PC-3 (cell line): ENCODE data around the gene KRTAP12-3. TPM values are rescaled to one million over a fixed set of nuclear protein-coding genes. Genes with fewer than 3 reads are reported as not detected.
A peak's percentile ranks its signal among the peaks of the same experiment; 100 is the strongest.

Source experiments
- ATAC-seq: fragments of 200-7000 bp; cut with Tn5 transposase; 2 replicates; pipeline ENCODE4 v1.9.1; 2020; ENCODE audit warnings: mild to moderate bottlenecking, moderate library complexity
- BruUV-seq: library from RNA; stranded (reverse); fragments of 400-500 nt; replicated peaks from 2 replicates; lab custom pipeline; 2021; lab: Mats Ljungman, UMichigan
- CTCF ChIA-PET: fragments of 300-600 bp; sonication (Branson Sonifier 250); formaldehyde crosslinking; loops from one replicate; lab custom pipeline; 2022; ENCODE audit warnings: antibody characterized with exemption; lab: Charles Lee
- POLR2A ChIA-PET: fragments of 300-600 bp; sonication (Branson Sonifier 250); formaldehyde crosslinking; loops from one replicate; lab custom pipeline; 2022; ENCODE audit warnings: antibody characterized with exemption; ENCODE audit not compliant: unreplicated experiment; lab: Charles Lee
- DNase-seq: peaks from one replicate; pipeline ENCODE4 v3.0.0-alpha.2; 2015
- H2AFZ ChIP-seq: fragments of 300-600 bp; sonication (generic); 2 replicates; pipeline ENCODE4 v1.6.0; 2016; ENCODE audit warnings: antibody characterized with exemption, low read length
- H3F3A ChIP-seq: fragments of 300-600 bp; sonication (generic); one replicate; pipeline ENCODE4 v1.6.0; 2017; ENCODE audit warnings: antibody characterized with exemption, low read length, control low read depth, mild to moderate bottlenecking; ENCODE audit not compliant: unreplicated experiment
- H3K27ac ChIP-seq: fragments of 300-600 bp; sonication (generic); 2 replicates; pipeline ENCODE4 v1.5.1; 2016; ENCODE audit warnings: mild to moderate bottlenecking, low read length
- H3K27me3 ChIP-seq: fragments of 300-600 bp; sonication (generic); 2 replicates; pipeline ENCODE4 v1.6.1; 2016; ENCODE audit warnings: low read length, mixed read lengths
- H3K36me3 ChIP-seq: fragments of 300-600 bp; sonication (generic); 2 replicates; pipeline ENCODE4 v1.6.1; 2016; ENCODE audit warnings: low read depth, mixed run types, low read length, mixed read lengths
- H3K4me1 ChIP-seq: fragments of 300-600 bp; sonication (generic); 2 replicates; pipeline ENCODE4 v1.5.1; 2016; ENCODE audit warnings: low read length; ENCODE audit not compliant: insufficient read depth
- H3K4me2 ChIP-seq: fragments of 300-600 bp; sonication (generic); 2 replicates; pipeline ENCODE4 v1.6.0; 2016; ENCODE audit warnings: low read length
- H3K4me3 ChIP-seq: fragments of 300-600 bp; sonication (generic); 2 replicates; pipeline ENCODE4 v1.5.1; 2016; ENCODE audit warnings: mild to moderate bottlenecking, low read length, mixed read lengths
- H3K79me2 ChIP-seq: fragments of 300-600 bp; sonication (generic); 2 replicates; pipeline ENCODE4 v1.6.1; 2017; ENCODE audit warnings: low read length, mixed read lengths
- H3K9ac ChIP-seq: fragments of 300-600 bp; sonication (generic); 2 replicates; pipeline ENCODE4 v1.6.0; 2016; ENCODE audit warnings: mild to moderate bottlenecking, low read length
- H3K9me2 ChIP-seq: fragments of 300-600 bp; sonication (generic); replicated peaks from 2 replicates; pipeline ENCODE4 v1.6.1; 2016; ENCODE audit warnings: mixed run types, low read length, mixed read lengths
- H3K9me3 ChIP-seq: fragments of 300-600 bp; sonication (generic); 2 replicates; pipeline ENCODE4 v1.6.1; 2016; ENCODE audit warnings: low read length, mixed read lengths
- H4K20me1 ChIP-seq: fragments of 300-600 bp; sonication (generic); 2 replicates; pipeline ENCODE4 v1.6.1; 2016; ENCODE audit warnings: low read length, mixed read lengths
- EZH2 ChIP-seq: fragments of 300-600 bp; sonication (generic); IDR thresholded peaks from one replicate; pipeline ENCODE4 v1.6.1; 2017; ENCODE audit warnings: antibody characterized with exemption, mild to moderate bottlenecking, low read length; ENCODE audit not compliant: unreplicated experiment
- EZH2phosphoT487 ChIP-seq: fragments of 300-600 bp; sonication (generic); IDR thresholded peaks from 2 replicates; pipeline ENCODE4 v1.6.1; 2018; ENCODE audit warnings: mild to moderate bottlenecking, antibody characterized with exemption, low read length, borderline replicate concordance
- intact Hi-C: fragments of 100-400 bp; cut with micrococcal nuclease; formaldehyde crosslinking; loops from 2 replicates; pipeline ENCODE4 v1.9.0; 2023
- total RNA-seq: library from RNA; depleted of rRNA; stranded (reverse); fragments of >200 nt; gene quantifications from 2 replicates; pipeline ENCODE4 v1.2.3, GENCODE V29; 2014
- TF ChIP-seq, protein P1 (sequence below): fragments of 300-600 bp; sonication (generic); conservative IDR thresholded peaks from 2 replicates; pipeline ENCODE4 v1.5.1; 2017; ENCODE audit warnings: antibody characterized with exemption, low read depth, mild to moderate bottlenecking, low read length

KRTAP12-3 gene
- total RNA-seq, 1 experiment from 2014 or later = not detected

DNA sequence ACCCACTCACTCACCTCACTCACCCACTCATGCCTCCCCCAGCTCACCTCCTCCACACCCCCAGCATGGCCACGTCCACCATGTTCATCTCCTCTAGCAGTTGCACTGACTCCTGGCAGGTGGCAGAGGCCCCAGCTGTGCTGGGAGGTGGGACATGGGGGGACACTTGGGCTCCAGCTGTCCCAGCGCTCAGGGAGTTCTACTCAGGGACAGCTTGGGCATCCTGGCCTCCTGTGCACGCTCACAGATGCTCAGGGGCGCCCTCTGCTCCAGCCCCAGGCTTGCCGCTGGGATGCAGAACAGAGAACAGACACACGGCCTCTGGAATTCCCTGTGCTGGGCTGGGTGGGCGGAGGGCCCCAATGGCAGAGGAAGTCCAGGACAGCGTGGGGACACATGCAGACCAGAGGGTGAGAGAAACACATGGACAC is 40.6 kb upstream of the KRTAP12-3 start:
- H3K9me2 ChIP-seq = no peaks in the 10 kb centered on the region
- TF ChIP-seq, protein P1, sequence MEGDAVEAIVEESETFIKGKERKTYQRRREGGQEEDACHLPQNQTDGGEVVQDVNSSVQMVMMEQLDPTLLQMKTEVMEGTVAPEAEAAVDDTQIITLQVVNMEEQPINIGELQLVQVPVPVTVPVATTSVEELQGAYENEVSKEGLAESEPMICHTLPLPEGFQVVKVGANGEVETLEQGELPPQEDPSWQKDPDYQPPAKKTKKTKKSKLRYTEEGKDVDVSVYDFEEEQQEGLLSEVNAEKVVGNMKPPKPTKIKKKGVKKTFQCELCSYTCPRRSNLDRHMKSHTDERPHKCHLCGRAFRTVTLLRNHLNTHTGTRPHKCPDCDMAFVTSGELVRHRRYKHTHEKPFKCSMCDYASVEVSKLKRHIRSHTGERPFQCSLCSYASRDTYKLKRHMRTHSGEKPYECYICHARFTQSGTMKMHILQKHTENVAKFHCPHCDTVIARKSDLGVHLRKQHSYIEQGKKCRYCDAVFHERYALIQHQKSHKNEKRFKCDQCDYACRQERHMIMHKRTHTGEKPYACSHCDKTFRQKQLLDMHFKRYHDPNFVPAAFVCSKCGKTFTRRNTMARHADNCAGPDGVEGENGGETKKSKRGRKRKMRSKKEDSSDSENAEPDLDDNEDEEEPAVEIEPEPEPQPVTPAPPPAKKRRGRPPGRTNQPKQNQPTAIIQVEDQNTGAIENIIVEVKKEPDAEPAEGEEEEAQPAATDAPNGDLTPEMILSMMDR = no peak
- TF ChIP-seq EZH2 = no peak
- TF ChIP-seq EZH2phosphoT487 = no peak
- H3K4me2 ChIP-seq = no peak overlapping the region
- no peak overlapping the region for H3K27ac ChIP-seq
- H3F3A ChIP-seq = no peaks in the 10 kb centered on the region
- H4K20me1 ChIP-seq = no peaks in the 10 kb centered on the region
- no peaks in the 10 kb centered on the region for H3K79me2 ChIP-seq
- DNase-seq = no peak
- H2AFZ ChIP-seq = no peak overlapping the region
- intact Hi-C loops = no loop called here
- no peak overlapping the region for H3K9ac ChIP-seq
- CTCF ChIA-PET = no interaction called here
- BruUV-seq = no TSS peak
- no peaks in the 10 kb centered on the region for H3K4me1 ChIP-seq
- no peak for ATAC-seq
- POLR2A ChIA-PET = no interaction called here
- no peak overlapping the region for H3K4me3 ChIP-seq
- H3K36me3 ChIP-seq = no peaks in the 10 kb centered on the region
- H3K27me3 ChIP-seq = no peaks in the 10 kb centered on the region
- peaks cover 3% of the 10 kb centered on the region; the same call in 1 of the 2 replicates for H3K9me3 ChIP-seq

DNA sequence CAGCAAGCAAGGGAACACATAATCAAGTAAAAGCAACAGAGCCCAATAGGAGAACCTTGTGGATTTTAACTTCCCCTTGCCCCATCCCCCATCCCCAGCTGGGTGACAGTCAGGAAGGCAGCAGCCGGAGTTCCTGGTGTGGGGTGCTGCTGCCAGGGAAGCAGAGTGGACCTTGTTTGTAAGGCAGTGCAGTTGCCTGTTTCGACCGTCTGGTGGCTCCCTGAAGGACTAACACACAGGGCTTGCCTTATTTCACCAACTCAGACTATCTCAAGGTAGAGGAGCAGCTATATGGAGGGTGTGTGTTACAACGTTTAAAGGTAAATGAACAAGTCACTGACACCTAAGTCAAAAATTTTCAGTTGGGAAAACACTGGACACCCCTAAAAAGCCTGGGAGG is 39.2 kb upstream of the KRTAP12-3 start:
- H3K9ac ChIP-seq = no peak overlapping the region
- ChIA-PET CTCF (interaction anchor here (1.2 kb wide), 1 partner anchor 124 kb away, joined by 5 read pairs; no protein-coding TSS in a partner anchor), POLR2A (no interaction called here)
- H3K9me2 ChIP-seq = no peaks in the 10 kb centered on the region
- H3K27me3 ChIP-seq = no peaks in the 10 kb centered on the region
- no peaks in the 10 kb centered on the region for H3K4me1 ChIP-seq
- H3K27ac ChIP-seq = no peak overlapping the region
- intact Hi-C loops = loop anchor here (1.0 kb wide), 1 partner anchor 175 kb away; no protein-coding TSS in a partner anchor
- no peaks in the 10 kb centered on the region for H3K36me3 ChIP-seq
- no peak overlapping the region for H2AFZ ChIP-seq
- DNase-seq (peak; percentile 22), ATAC-seq (peak; percentile 81)
- no peaks in the 10 kb centered on the region for H3K79me2 ChIP-seq
- peaks cover 10% of the 10 kb centered on the region for H3K9me3 ChIP-seq
- no peak overlapping the region for H3K4me2 ChIP-seq
- BruUV-seq = no TSS peak
- no peaks in the 10 kb centered on the region for H3F3A ChIP-seq
- no peak overlapping the region for H3K4me3 ChIP-seq
- H4K20me1 ChIP-seq = no peaks in the 10 kb centered on the region
- TF ChIP-seq, protein P1 = peak; percentile 47
- TF ChIP-seq EZH2phosphoT487 = no peak

DNA sequence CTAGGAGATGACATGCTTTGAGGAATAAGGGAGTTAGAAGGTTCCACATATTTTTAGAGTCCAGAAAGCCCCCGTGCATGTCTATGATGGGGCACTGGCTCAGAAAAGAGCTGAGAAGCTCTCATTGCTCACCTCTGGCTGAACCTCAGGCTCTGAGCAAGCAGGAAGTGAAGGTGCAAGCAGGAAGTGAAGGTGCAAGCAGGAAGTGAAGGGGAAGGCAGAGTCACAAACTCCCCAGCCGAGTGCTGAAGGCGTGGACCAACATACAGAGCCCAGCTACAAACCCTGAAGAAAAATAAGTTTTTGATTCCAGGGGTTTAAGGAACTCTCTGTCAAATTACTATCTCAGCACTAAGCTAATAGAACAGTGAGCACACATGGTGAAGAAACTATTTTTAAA is 38.8 kb upstream of the KRTAP12-3 start:
- H3K4me3 ChIP-seq = no peak overlapping the region
- H3K79me2 ChIP-seq = no peaks in the 10 kb centered on the region
- no peak overlapping the region for H3K27ac ChIP-seq
- intact Hi-C loops = loop anchor here (1.0 kb wide), 1 partner anchor 174 kb away; no protein-coding TSS in a partner anchor
- no peaks in the 10 kb centered on the region for H4K20me1 ChIP-seq
- CTCF ChIA-PET = interaction anchor here (1.2 kb wide), 1 partner anchor 124 kb away, joined by 5 read pairs; no protein-coding TSS in a partner anchor
- peak; percentile 29; the same call in 1 of the 2 replicates for ATAC-seq
- peaks cover 13% of the 10 kb centered on the region for H3K9me3 ChIP-seq
- no peaks in the 10 kb centered on the region for H3K9me2 ChIP-seq
- no peak overlapping the region for H3K4me2 ChIP-seq
- TF ChIP-seq EZH2phosphoT487 (no peak), EZH2 (no peak)
- TF ChIP-seq, protein P1 = no peak
- no peaks in the 10 kb centered on the region for H3F3A ChIP-seq
- H3K27me3 ChIP-seq = no peaks in the 10 kb centered on the region
- H2AFZ ChIP-seq = no peak overlapping the region
- H3K36me3 ChIP-seq = no peaks in the 10 kb centered on the region
- no peaks in the 10 kb centered on the region for H3K4me1 ChIP-seq
- POLR2A ChIA-PET = no interaction called here
- no TSS peak for BruUV-seq
- H3K9ac ChIP-seq = no peak overlapping the region
- DNase-seq = peak; percentile 19
